HG02840 (cell line): Measurements from ENCODE around the gene C14orf93.

Experiments used
- ATAC-seq: cut with Tn5 transposase; IDR thresholded peaks from one replicate; pipeline ENCODE4 v1.9.1; 2021; ENCODE audit warnings: mild to moderate bottlenecking, moderate library complexity, moderate number of reproducible peaks; ENCODE audit not compliant: unreplicated experiment, low FRiP score

C14orf93 gene

DNA sequence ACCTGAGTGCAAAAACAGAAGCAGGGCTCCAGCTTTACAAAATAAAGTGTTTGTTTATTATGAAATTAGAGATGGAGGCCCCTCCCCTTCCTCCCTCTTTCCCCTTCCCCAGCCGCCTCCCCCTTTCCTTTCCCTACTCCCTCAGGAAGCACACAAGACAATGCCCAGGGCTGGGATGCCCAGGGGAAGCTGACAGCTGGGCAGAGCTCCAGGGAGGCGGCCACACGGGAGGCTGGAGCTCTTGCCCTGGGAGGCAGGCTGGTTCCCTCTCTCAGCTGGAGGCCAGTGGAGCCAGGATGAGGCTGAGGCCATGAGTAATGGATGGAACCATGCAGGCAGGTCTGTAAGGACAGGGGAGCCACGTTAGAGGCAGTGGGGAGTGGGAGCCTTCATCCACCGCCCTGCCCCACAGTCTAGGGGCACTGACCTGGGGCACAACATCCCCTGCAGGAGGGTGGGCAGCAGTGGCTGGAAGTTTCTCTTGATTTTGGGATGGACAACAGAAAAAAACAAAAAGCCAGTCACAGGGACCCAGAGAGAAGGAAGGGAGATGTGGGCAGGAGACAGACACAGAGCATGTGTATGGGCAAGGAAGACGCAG lies 37.2 kb upstream of the C14orf93 start:
- ATAC-seq = no peak

DNA sequence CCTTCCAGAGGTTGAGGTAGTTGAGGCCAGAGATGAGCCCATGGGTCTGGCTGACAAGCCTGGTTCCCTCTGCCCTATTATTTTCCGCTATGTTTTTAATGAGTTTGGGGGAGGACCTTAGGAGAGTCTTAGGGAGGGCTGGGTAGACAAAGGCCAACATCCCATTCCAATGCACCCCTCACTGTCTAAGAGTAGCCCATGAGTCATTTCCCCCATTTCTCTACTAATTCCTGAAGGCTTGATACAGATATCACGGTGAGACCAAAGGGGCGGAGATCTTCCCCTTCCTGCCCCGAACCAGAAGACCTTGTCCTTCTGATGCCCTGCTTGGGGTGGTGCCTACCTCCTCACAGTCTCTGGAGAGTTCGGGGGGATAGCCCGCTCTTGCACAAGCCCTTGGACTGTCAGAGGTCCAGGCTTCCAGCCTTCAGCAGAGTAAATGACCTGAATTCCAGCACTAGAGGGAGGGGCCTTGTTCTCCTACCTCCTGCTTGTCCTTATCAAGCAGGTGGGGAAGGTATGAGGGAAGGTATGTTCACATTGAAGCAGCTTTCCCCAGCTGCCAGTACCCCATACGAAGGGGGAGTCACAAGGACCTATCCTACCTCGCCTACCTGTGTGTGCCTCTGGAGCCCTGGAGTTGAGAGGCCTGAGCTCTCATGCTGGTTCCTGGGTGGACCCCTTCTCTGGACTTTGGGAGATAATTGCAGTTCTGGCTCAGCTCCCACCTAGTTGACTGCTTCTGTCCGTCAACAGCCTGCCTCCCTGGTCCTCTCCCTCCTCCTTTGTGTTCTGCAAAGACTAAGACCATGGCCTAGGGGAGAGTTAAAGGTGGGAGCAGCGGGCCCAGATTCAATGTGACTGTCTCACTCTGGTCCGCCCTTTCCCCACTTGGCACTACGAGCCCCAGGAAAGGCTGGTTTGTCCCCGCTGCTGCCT lies 35.7 kb upstream of the C14orf93 start:
- ATAC-seq = no peak

DNA sequence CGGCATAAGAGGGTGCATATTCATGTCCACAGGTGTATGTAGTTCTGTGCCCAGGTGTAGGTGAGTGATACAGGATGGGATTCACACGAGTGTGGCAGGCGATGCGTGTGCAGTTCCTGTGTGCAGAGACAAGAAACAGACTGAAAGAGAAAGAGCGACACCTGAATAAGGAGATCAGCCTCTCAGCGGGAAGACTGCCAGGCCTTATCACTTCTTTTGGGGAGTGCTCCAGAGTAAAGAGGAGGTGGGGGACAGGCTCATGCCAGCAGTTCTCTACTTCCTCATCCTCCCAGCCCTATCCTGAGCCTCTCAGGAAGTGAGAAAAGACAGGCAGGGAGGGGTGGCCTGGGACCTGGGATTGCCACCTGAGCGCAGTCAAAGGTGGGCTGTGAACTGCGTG lies 34.9 kb upstream of the C14orf93 start:
- no peak for ATAC-seq

DNA sequence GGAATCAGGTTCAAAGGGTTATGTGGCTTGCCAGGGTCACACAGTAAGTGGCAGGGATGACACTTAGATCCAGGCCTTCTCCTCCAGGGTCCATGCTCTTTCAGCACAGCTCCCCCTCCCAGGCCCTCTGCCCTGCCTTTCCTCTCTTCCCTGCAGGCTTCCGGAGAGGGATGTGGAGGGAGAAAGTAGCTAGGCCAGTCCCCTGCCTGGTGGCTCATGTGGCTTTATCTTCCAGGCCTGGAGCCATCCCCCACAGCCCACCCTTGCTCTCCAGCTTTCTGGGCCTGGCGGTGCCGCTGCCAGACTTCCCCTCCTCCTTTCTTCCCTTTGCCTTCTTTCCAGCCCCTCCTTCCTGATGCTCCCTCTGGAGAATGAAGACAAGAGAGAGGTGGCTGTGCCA lies 33.8 kb upstream of the C14orf93 start:
- ATAC-seq = no peak

DNA sequence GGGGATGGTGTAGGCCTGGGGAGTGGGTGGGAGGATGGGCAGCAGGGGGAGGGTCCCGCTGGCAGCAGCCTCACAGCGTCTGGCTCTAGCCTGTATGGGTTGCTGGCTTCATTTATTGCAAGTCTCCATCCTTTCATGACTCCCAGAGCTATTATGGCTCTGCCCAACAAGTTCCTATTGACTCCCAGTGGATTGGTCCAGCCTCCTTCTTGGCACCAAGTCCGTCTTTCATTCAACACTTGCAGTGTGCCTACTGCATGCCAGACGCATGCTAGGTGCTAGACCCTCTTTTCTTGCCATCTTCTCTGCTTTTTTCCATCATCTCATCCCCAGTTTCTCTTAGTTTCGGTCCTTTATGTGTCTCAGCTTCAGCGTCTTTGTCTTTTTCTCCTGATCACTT lies 33.2 kb upstream of the C14orf93 start:
- ATAC-seq = no peak

DNA sequence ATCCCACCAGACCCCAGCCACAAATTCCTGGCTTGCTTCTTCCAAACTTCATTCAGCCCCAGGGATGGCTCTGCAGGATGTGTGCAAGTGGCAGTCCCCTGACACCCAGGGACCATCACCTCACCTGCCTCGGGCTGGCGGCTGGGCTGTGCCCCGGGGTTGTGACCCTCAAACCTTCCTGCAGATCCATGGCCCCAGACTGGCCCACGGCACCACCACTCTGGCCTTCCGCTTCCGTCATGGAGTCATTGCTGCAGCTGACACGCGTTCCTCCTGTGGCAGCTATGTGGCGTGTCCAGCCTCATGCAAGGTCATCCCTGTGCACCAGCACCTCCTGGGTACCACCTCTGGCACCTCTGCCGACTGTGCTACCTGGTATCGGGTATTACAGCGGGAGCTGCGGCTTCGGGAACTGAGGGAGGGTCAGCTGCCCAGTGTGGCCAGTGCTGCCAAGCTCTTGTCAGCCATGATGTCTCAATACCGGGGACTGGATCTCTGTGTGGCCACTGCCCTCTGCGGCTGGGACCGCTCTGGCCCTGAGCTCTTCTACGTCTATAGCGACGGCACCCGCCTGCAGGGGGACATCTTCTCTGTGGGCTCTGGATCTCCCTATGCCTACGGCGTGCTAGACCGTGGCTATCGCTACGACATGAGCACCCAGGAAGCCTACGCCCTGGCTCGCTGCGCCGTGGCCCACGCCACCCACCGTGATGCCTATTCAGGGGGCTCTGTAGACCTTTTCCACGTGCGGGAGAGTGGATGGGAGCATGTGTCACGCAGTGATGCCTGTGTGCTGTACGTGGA lies 32.4 kb upstream of the C14orf93 start, which contains the start of gene PSMB11:
PSMB11 (plus strand) TSS at position 51 of the 804 bp plus-strand sequence; CDS start at position 65, 14 bp downstream.
- ATAC-seq = no peak

DNA sequence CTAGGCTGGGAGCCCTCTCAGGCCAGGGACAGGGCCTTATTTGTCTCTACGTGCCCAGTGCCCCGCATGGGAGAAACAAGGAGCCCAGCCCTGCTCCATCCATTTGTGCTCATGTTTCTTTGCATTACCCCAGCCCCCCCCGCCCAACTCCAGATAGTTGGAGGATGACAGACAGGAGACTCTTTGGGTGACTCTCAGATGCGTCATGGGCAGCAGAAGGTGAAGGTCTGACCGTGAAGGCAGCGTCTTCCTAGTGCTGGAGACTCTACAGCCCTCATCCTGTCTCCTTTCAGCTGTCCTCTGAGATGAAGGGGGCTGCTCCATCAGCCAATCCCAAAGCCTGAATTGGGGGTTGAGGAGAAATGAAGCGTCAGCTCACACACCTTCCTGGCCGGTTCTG lies 31.8 kb upstream of the C14orf93 start:
- ATAC-seq = no peak

DNA sequence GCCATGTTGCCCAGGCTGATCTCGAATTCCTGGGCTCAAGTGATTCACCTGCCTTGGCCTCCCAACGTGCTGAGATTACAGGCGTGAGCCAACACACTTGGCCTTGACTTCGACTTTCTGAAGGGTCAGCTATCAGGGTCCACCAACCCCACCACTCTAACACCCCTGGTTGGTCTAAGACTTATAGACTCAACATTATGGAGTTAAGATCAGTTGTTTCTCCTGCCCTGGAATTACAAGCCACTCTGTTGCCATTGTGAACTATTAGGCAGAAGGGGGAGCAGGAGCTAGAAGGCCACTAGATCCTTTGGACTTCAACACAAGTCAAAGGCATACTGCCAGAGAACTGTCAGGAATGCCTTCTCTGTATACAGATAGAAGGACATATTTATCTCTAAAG lies 30.2 kb upstream of the C14orf93 start:
- no peak for ATAC-seq

DNA sequence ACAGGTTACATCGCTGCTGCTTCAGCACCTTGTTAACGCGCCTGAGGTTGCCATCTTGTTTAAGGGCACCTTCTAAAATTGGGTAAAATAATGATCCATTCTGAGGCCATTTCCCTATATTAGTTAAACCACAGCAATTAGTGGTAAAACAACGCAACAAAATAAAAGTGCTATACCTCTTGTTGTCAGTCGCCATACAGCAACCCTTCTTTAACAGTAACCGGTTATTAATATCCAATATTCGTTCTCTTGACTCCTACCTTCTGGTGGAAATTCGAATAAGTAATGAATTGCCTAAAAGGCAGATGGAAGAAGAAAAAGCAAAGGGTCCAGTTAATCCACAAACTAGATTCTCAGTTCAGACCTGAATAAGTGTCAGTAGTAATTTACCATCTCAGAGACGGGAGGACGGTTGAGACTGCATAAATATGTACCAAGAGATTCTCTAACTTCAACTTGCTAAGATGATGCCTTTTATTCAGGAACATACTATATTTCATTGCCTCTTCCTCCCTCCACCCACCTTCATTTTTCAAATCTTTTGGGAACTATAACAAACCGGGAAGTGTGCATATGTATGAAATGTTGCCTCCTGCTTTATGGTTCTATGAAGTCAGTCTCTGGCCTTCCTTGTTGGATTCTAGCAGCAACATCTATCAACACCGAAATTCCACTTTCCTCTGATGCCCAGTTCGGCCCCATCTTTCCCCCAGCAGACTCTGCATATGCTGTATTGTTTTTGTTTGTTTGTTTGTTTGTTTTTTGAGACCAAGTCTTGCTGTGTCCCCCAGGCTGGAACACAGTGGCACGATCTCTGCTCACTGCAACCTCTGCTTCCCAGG lies 25.6 kb upstream of the C14orf93 start:
- no peak for ATAC-seq

DNA sequence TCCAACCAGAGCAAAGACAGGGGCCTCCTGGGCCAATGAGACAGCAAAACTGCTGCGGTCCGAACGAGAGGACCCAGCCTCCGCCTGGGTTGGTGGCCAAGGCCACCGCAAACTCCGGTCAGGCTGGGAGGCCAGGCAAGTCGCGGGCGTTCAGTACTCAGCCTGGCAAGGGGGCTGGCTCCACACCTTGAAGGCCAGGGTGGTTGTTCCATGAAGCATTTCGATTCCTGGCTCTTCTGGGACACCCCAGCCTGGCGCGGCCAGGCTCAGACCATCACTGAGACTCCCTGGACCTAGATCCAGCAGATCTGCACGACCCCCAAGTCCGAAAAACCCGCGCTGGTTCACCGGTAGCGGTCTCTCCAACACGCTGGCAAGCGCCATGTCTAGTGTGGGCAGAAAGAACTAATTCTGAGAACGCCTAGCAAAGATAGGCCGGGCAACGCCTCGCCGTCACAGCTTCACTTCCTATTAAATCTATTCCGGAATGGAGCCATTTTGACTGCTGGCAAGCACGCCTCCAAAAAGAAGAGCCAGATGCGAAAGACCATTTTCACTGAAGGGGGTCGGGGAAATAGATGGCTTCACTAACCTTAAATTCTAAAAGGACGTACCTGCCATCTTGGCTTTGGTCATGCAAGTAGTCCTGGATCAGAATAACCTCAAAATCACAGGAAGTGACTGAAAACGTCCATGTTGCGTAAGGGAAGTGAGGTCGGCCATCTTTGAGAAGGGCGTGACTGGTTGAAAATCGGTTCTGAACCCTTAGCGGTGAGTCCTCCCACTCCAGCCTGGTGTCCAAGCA lies 24.8 kb upstream of the C14orf93 start, which contains the start of gene PSMB5:
PSMB5 (minus strand) TSS at position 403 of the 805 bp plus-strand sequence; CDS start at position 384, 19 bp downstream.
- peak; percentile 91 for ATAC-seq

DNA sequence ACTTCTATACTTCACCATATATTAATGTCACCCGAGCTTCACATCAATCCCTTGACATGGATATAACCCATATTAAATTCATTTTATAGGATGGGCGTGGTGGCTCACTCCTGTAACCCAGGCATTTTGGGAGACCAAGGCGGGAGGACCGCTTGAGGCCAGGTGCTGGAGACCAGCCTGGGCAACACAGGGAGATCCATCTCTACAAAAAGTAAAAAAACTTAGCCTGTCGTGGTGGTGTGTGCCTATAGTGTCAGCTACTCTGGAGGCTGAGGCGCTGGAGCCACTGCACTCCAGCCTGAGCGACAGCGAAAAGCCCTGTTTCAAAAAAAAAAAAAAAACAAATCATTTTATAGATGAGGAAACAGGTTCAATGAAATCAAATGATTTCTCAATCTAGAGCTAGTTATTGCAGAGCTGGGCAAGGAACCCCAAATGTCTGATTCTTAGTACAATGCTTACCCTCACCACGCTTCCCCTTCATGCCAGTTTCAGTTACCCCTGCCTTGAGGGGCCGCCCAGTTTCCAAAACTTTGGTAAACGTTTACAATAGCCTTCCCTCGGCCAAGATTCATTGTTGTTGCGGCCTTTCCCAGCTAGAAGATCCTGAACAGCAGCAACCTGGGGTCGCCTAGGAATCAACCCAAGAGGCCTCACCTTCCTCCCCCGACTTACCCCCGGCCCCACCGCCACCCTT lies 24.0 kb upstream of the C14orf93 start:
- ATAC-seq = no peak

DNA sequence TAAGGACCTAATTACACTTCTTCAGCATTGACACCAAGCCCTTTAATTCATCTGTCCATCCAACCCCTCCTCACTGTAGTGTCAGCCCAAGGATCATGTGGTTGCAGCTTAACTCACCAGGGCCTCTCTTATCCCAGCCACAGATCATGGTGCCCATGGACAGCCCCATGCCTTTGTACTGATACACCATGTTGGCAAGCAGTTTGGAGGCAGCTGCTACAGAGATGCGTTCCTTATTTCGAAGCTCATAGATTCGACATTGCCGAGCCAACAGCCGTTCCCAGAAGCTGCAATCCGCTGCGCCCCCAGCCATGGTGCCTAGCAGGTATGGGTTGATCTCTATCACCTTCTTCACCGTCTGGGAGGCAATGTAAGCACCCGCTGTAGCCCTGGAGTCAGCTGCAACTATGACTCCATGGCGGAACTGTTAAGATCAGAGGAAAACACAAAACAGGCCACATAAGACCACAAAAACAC lies 23.3 kb upstream of the C14orf93 start:
- ATAC-seq = no peak

DNA sequence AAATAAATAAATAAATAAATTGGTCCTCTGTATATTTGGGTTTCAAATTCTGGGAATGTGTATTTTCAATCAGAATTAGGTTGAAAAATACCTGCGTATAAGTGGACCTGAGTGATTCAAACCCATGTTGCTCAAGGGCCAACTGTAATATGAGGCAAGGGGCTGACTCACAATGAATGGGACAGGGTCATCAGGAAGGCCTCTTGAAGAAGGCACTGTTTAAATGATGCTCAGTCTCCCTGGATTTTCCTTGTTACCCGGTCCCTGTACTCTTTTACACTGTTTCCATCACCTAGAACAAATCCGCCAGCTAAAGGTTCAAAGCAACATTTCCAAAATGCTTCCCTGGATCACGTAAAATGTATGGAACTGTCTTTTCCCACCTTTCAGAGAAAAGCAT lies 21.0 kb upstream of the C14orf93 start:
- ATAC-seq = no peak

DNA sequence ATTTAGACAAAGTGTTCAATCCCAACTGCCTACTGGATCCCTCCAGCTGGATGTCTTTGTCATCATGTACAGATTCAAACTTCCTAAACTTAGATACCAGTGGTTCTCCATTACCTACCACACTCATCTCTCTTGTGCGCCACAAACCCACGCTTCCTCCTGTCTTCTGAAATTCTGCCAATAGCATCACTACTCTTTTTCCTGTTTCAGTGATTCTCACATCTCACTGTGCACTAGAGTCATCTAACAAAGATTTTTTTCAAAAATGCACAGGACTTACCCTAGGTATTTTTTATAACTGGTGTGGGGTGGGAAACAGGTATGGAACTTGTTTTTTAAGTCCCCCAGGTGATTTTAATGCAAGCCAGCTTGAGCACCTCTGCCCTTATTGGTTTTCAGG lies 18.9 kb upstream of the C14orf93 start:
- ATAC-seq = no peak

DNA sequence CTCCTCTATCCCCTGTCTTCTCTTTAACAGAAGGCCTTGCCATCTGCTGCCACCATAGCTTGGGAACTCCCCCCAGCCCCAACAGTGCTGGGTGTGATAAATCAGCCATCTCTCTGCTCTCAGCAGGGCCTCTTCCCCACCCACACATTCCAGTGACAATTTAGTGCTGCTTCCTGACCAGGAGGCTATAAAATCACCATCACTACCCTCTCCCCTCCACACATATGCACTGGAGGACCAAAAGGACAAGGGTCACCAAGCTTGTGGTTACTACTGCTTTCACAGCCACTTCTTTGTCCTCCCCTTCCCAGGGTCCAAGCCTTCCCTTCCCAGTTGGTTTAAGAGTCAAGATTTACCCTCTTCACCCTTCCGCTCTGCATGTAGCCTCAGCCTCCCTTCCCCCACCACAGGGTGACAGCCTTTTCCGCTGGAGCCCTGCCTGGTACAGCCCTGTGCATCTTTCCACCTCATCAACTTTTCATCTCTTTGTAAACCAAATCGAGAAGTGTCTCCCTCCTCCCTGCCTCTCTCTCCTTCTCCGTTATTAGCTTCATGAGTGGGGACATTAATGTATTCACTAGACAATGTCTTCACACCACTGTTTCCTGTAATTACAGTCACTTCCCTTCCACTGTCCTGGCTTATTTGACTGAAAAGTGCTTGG lies 15.3 kb upstream of the C14orf93 start:
- ATAC-seq = no peak

DNA sequence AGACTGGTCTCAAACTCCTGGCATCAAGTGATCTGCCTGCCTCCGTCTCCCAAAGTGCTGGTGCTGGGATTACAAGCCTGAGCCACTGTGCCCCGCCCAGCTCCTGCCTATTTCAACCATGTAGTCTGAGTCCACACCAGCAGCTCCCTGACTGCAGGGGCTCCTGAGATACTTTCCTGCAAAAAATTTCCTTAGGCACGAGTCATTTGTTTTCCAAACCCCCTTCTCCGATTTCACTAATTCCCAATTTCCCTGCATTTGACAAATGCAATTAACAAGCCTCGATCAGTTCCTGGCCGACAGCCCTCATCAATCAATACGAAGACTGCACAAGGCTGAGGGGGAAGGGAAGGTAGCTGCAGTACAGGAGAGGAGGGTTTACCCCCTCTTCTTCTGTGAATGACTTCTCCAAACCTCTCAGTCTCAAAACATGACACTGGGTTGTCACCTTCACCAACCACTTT lies 14.7 kb upstream of the C14orf93 start:
- no peak for ATAC-seq

DNA sequence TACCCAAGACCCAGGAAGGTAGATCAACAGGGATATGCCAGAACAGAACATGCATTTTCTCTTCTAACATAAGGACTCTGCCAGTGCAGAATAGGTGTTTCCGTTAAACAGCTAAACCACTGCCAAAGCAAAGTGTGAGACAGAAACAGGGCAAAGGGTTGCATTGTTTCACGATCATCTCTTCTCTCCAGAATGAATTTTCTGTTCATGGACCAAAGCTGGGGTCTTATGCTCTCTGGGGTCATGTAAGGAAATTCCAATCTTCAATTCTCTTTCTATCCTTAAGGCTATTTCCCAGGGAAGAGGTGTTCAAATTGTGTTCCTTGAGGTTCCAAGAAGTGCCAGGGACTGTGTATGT lies 13.8 kb upstream of the C14orf93 start:
- no peak for ATAC-seq
